Measurements from ENCODE around the gene NUDT16L1. TPM values are rescaled to one million over a fixed set of nuclear protein-coding genes. Genes with fewer than 3 reads are reported as not detected.

Gene NUDT16L1
- total RNA-seq, 1 donor from 2014 or later: 36.8 TPM

- DNase-seq (ENCODE audit: low read depth, low spot score): no peak
- H3K36me3 Mint-ChIP-seq (ENCODE audit: low read depth): no peaks in the 10 kb centered on the region
- no peaks in the 10 kb centered on the region for H3K9me3 Mint-ChIP-seq
- no peak overlapping the region for H3K27ac Mint-ChIP-seq (ENCODE audit: unreplicated experiment)
- no peak for TF ChIP-seq CTCF (conservative IDR thresholded peaks at IDR 0.05)
- no peaks in the 10 kb centered on the region for H3K27me3 Mint-ChIP-seq (ENCODE audit: low read depth)
- no peaks in the 10 kb centered on the region for H3K4me1 Mint-ChIP-seq
- no peak overlapping the region for H3K4me3 Mint-ChIP-seq
Measured at GRCh38 chr16:4726616-4727015, 33.3 kb downstream of the NUDT16L1 start.

- Mint-ChIP-seq H3K9me3 (no peaks in the 10 kb centered on the region), H3K27ac (ENCODE audit: unreplicated experiment) (no peak overlapping the region), H3K4me3 (peak overlapping the region; percentile 59), H3K27me3 (ENCODE audit: low read depth) (no peaks in the 10 kb centered on the region), H3K36me3 (ENCODE audit: low read depth) (no peaks in the 10 kb centered on the region), H3K4me1 (peaks cover 10% of the 10 kb centered on the region)
- no peak for DNase-seq (ENCODE audit: low read depth, low spot score)
- no peak for TF ChIP-seq CTCF (conservative IDR thresholded peaks at IDR 0.05)
Measured at GRCh38 chr16:4728676-4729075, 35.3 kb downstream of the NUDT16L1 start.

GRCh38 chr16:4729876-4730275 is 36.5 kb downstream of the NUDT16L1 start:
- no peaks in the 10 kb centered on the region for H3K9me3 Mint-ChIP-seq
- peak overlapping the region; percentile 31 for H3K4me3 Mint-ChIP-seq
- no peak for TF ChIP-seq CTCF (conservative IDR thresholded peaks at IDR 0.05)
- no peak for DNase-seq (ENCODE audit: low read depth, low spot score)
- H3K36me3 Mint-ChIP-seq (ENCODE audit: low read depth): no peaks in the 10 kb centered on the region
- no peaks in the 10 kb centered on the region for H3K27me3 Mint-ChIP-seq (ENCODE audit: low read depth)
- H3K27ac Mint-ChIP-seq (ENCODE audit: unreplicated experiment): no peak overlapping the region
- H3K4me1 Mint-ChIP-seq: peaks cover 16% of the 10 kb centered on the region

GRCh38 chr16:4733211-4733742 is 39.9 kb downstream of the NUDT16L1 start:
- H3K4me1 Mint-ChIP-seq: peaks cover 22% of the 10 kb centered on the region
- H3K36me3 Mint-ChIP-seq (ENCODE audit: low read depth): no peaks in the 10 kb centered on the region
- H3K4me3 Mint-ChIP-seq: peak overlapping the region; percentile 99
- DNase-seq (ENCODE audit: low read depth, low spot score): no peak
- no peaks in the 10 kb centered on the region for H3K27me3 Mint-ChIP-seq (ENCODE audit: low read depth)
- TF ChIP-seq CTCF (conservative IDR thresholded peaks at IDR 0.05): no peak
- no peak overlapping the region for H3K27ac Mint-ChIP-seq (ENCODE audit: unreplicated experiment)
- no peaks in the 10 kb centered on the region for H3K9me3 Mint-ChIP-seq

- H3K27ac Mint-ChIP-seq (ENCODE audit: unreplicated experiment): peak overlapping the region; percentile 50
- peaks cover 22% of the 10 kb centered on the region for H3K4me1 Mint-ChIP-seq
- H3K4me3 Mint-ChIP-seq: peak overlapping the region; percentile 99
- no peak for TF ChIP-seq CTCF (conservative IDR thresholded peaks at IDR 0.05)
- H3K36me3 Mint-ChIP-seq (ENCODE audit: low read depth): no peaks in the 10 kb centered on the region
- no peaks in the 10 kb centered on the region for H3K27me3 Mint-ChIP-seq (ENCODE audit: low read depth)
- no peaks in the 10 kb centered on the region for H3K9me3 Mint-ChIP-seq
- peak; percentile 13 for DNase-seq (ENCODE audit: low read depth, low spot score)
Measured at GRCh38 chr16:4733747-4734062, 40.3 kb downstream of the NUDT16L1 start.
